Fibroblast of lung (primary cell): ENCODE results near the gene FMN1. TPM values are rescaled to one million over a fixed set of nuclear protein-coding genes. Genes with fewer than 3 reads are reported as not detected.

ENCODE experiments used
- DNase-seq, 2 donors: peaks; one replicate each; pipeline versions ENCODE4 v3.0.0 to v3.0.0-alpha.2; 2010; ENCODE audit warnings: low read depth in 2 of 2
- H2AFZ ChIP-seq: 2 replicates; pipeline ENCODE4 v1.5.1; 2012; ENCODE audit warnings: low read length, control low read depth, inconsistent platforms
- H3K27ac ChIP-seq: 2 replicates; pipeline ENCODE4 v1.5.1; 2011; ENCODE audit warnings: low read length, control low read depth; ENCODE audit not compliant: insufficient read depth
- H3K27me3 ChIP-seq: 2 replicates; pipeline ENCODE4 v1.5.1; 2011; ENCODE audit warnings: mild to moderate bottlenecking, low read length; ENCODE audit not compliant: control insufficient read depth, insufficient read depth
- H3K36me3 ChIP-seq: 2 replicates; pipeline ENCODE4 v1.5.1; 2011; ENCODE audit warnings: low read length; ENCODE audit not compliant: control insufficient read depth, insufficient read depth
- H3K4me1 ChIP-seq: 2 replicates; pipeline ENCODE4 v1.5.1; 2011; ENCODE audit warnings: low read length; ENCODE audit not compliant: control insufficient read depth, insufficient read depth; ENCODE audit errors: extremely low read depth
- H3K4me2 ChIP-seq: 2 replicates; pipeline ENCODE4 v1.5.1; 2011; ENCODE audit warnings: low read length, control low read depth; ENCODE audit not compliant: insufficient read depth; ENCODE audit errors: extremely low read depth
- H3K4me3 ChIP-seq, 4 experiments: fragments of 200-600 bp in 1 of 4; sonication (generic) in 1 of 4; replicated peaks in 1 of 4; 2 replicates each; pipeline ENCODE4 v1.5.1; 2011 to 2016; ENCODE audit warnings: low read length in 4 of 4, low read depth in 3 of 4, mild to moderate bottlenecking in 3 of 4, control low read depth in 2 of 4, inconsistent platforms in 1 of 4, mixed read lengths in 1 of 4; ENCODE audit not compliant: insufficient read depth in 1 of 4; ENCODE audit errors: control extremely low read depth in 1 of 4
- H3K79me2 ChIP-seq: 2 replicates; pipeline ENCODE4 v1.5.1; 2012; ENCODE audit warnings: mild to moderate bottlenecking, low read length, inconsistent platforms; ENCODE audit not compliant: control insufficient read depth, insufficient read depth
- H3K9ac ChIP-seq: 2 replicates; pipeline ENCODE4 v1.5.1; 2011; ENCODE audit warnings: mild to moderate bottlenecking, low read length, control low read depth; ENCODE audit not compliant: insufficient read depth
- H3K9me3 ChIP-seq: 2 replicates; pipeline ENCODE4 v1.5.1; 2012; ENCODE audit warnings: low read depth, low read length; ENCODE audit not compliant: control insufficient read depth, insufficient read depth
- H4K20me1 ChIP-seq: 2 replicates; pipeline ENCODE4 v1.5.1; 2011; ENCODE audit warnings: low read length; ENCODE audit not compliant: control insufficient read depth, insufficient read depth; ENCODE audit errors: extremely low read depth
- CTCF ChIP-seq, 2 donors: IDR thresholded peaks in 1 of 2; conservative IDR thresholded peaks in 1 of 2; 1 replicate in 1 of 2; 2 replicates in 1 of 2; pipeline ENCODE4 v1.5.1; 2011 to 2012; ENCODE audit warnings: low read length in 2 of 2, control low read depth in 1 of 2, inconsistent platforms in 1 of 2, low read depth in 1 of 2, mild to moderate bottlenecking in 1 of 2
- EZH2 ChIP-seq: IDR thresholded peaks from 2 replicates; pipeline ENCODE4 v1.5.1; 2012; ENCODE audit warnings: low read length, control low read depth, mild to moderate bottlenecking; ENCODE audit errors: missing control alignments
- polyA plus RNA-seq, 2 donors: library from polyadenylated mRNA; depleted of rRNA in 1 of 2; stranded (reverse) in 1 of 2; unstranded in 1 of 2; fragments of >200 nt; gene quantifications; 2 replicates each; pipeline ENCODE4 v1.2.1, GENCODE V29; 2011 to 2012; ENCODE audit warnings: missing spikeins in 1 of 2
- total RNA-seq: library from RNA; depleted of rRNA; stranded (reverse); fragments of >200 nt; gene quantifications from 2 replicates; pipeline ENCODE4 v1.2.1, GENCODE V29; 2014

FMN1 gene
- total and polyA plus RNA-seq, 2 donors (not counting 1 experiment from before 2014, with no cell fraction given) = 7.5 to 43.8 TPM

DNA sequence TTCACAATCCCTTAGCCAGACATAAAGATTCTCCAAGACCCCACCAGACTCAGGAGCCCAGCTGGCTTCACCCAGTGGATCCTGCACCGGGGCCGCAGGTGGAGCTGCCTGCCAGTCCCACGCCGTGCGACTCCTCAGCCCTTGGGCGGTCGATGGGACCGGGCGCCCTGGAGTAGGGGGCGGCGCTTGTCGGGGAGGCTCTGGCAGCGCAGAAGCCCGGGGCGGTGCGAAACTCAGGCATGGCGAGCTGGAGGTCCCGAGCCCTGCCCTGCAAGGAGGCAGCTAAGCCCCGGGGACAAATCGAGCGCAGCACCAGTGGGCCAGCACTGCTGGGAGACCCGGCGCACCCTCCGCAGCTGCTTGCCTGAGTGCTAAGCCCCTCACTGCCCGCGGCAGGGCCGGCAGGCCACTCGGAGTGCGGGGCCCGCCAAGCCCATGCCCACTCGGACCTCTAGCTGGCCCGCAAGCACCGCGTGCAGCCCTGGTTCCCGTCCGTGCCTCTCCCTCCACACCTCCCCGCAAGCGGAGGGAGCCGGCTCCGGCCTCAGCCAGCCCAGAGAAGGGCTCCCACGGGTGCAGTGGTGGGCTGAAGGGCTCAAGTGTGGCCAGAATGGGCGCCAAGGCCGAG, 175.0 kb downstream of the FMN1 start:
- no peak for DNase-seq
- no peak overlapping the region for H3K9ac ChIP-seq
- no peaks in the 10 kb centered on the region for H3K9me3 ChIP-seq
- peaks cover 3% of the 10 kb centered on the region for H3K36me3 ChIP-seq
- no peak overlapping the region for H3K27ac ChIP-seq
- H4K20me1 ChIP-seq = no peaks in the 10 kb centered on the region
- H3K79me2 ChIP-seq = peaks cover 33% of the 10 kb centered on the region
- no peak overlapping the region for H3K4me2 ChIP-seq
- peaks cover 9% of the 10 kb centered on the region for H3K4me1 ChIP-seq
- H3K4me3 ChIP-seq = no peak overlapping the region
- H2AFZ ChIP-seq = no peak overlapping the region
- TF ChIP-seq EZH2 (no peak), CTCF (conservative IDR thresholded peaks at IDR 0.05 in 1 of 2, IDR thresholded peaks at IDR 0.05 in 1 of 2; ENCODE audit: low read depth in 1 of 2, low read length in 2 of 2) (no peak)
- H3K27me3 ChIP-seq = no peaks in the 10 kb centered on the region

DNA sequence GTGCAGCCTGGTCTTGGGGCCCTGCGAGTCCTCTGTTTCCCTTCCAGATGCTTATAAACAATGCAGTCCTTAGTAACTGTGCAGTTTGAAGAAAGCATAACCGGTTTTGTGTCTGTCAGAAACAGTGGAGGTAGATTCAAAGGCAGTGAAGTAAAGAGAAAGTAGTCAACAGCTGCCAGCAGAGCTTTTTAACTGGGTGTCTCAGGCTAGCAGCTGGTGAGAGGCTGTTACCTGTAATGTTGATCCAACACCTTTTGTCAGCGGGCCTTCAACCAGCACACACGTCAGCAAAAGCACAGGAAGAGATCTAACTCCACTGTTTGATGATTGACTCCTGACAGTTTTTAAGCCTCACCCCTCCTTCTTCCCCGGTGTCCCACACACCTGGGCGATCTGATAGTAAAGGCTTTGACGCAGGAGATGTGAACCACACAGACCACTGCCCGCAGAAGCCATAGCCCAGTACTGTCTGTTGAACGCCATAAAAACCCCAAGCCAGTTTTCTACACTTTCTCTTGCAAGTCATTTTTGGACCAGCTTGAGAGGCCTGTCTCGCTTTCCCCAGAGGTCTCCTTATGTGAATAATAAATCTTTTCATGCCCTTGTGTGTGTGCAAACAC, 178.0 kb downstream of the FMN1 start:
- peaks cover 4% of the 10 kb centered on the region for H3K4me1 ChIP-seq
- no peak for DNase-seq
- TF ChIP-seq EZH2 = no peak
- no peak for TF ChIP-seq CTCF (conservative IDR thresholded peaks at IDR 0.05 in 1 of 2, IDR thresholded peaks at IDR 0.05 in 1 of 2; ENCODE audit: low read depth in 1 of 2, low read length in 2 of 2)
- H3K79me2 ChIP-seq = peaks cover 22% of the 10 kb centered on the region
- H3K4me2 ChIP-seq = no peak overlapping the region
- H3K27ac ChIP-seq = no peak overlapping the region
- no peak overlapping the region for H3K9ac ChIP-seq
- no peaks in the 10 kb centered on the region for H4K20me1 ChIP-seq
- peaks cover 3% of the 10 kb centered on the region for H3K36me3 ChIP-seq
- H3K27me3 ChIP-seq = no peaks in the 10 kb centered on the region
- H3K4me3 ChIP-seq = no peak overlapping the region
- no peak overlapping the region for H2AFZ ChIP-seq
- no peaks in the 10 kb centered on the region for H3K9me3 ChIP-seq

DNA sequence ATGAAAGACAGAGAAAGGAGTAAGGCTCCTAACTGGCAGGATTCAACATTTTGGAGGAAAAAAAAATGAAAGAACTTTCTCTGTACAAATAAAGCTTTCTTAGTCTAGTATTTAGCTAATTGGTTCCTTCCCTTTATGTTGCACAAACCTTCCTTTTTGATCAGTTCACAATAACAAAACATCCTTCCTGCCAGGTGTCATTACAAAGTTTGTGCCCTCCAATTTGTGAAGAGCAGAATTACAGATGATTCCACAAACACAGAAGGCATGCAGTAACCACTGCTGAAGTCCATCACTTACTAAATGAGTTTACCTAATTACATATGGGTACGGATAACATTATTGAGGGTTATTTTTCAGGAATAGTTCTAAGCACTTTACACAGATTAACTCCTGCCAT, 179.9 kb downstream of the FMN1 start:
- Histone ChIP-seq H3K27ac (no peak overlapping the region), H4K20me1 (no peaks in the 10 kb centered on the region), H3K4me1 (peaks cover 4% of the 10 kb centered on the region), H3K9ac (no peak overlapping the region), H3K4me2 (no peak overlapping the region), H3K9me3 (no peaks in the 10 kb centered on the region), H3K79me2 (peaks cover 8% of the 10 kb centered on the region), H3K4me3 (no peak overlapping the region), H3K27me3 (no peaks in the 10 kb centered on the region), H3K36me3 (peaks cover 3% of the 10 kb centered on the region), H2AFZ (no peak overlapping the region)
- TF ChIP-seq EZH2 (no peak), CTCF (conservative IDR thresholded peaks at IDR 0.05 in 1 of 2, IDR thresholded peaks at IDR 0.05 in 1 of 2; ENCODE audit: low read depth in 1 of 2, low read length in 2 of 2) (no peak)
- no peak for DNase-seq
